ENCODE data around the gene PDE11A. TPM values are rescaled to one million over a fixed set of nuclear protein-coding genes. Genes with fewer than 3 reads are reported as not detected.

The PDE11A gene
- total RNA-seq, 1 experiment from 2014 or later = 0.13 TPM

GRCh38 chr2:177754492-177754873 is 318.1 kb downstream of the PDE11A start:
- DNase-seq = no peak
- Histone ChIP-seq H3K27me3 (no peaks in the 10 kb centered on the region), H3K36me3 (no peaks in the 10 kb centered on the region), H3K4me3 (no peak overlapping the region), H3K9me3 (no peaks in the 10 kb centered on the region)

DNA sequence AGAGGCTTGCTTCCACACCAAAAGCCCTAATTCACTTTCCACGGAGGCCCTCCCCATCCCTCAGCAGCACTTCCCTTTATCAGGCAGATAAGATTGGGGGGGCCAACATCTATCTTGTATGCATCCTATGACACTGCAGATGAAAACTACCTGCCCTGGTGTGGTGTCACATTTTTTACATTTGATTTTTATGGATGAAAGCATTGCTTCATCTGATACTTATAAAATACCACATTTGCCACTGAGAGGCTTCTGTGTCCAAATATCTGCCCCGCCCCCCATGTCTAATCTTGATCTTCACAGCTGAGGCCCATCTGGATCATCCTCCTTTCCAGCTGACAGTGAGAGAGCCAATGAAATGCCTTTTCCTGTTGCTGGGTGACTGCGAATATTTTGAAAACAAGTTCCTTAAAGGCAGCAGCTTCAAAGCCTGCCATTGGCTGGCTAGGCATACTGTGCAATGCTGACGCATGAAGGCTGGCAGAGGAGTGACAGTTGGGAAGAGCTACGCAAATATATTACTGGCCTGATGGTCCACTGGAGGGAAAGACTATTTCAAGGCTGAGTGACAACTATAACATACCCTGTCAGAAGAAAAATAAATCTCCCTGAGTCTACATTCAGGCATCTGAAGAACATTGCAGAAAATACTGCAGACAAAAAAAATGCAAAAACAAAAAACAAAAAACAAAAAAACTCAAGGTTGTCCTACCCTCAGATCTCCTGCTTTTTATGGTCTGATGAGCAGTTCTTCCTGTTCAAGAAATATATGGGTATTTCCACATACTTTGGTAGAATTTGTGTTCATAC is 318.7 kb downstream of the PDE11A start:
- peak; percentile 19 for DNase-seq
- no peaks in the 10 kb centered on the region for H3K27me3 ChIP-seq
- no peaks in the 10 kb centered on the region for H3K36me3 ChIP-seq
- no peak overlapping the region for H3K4me3 ChIP-seq
- H3K9me3 ChIP-seq = no peaks in the 10 kb centered on the region

DNA sequence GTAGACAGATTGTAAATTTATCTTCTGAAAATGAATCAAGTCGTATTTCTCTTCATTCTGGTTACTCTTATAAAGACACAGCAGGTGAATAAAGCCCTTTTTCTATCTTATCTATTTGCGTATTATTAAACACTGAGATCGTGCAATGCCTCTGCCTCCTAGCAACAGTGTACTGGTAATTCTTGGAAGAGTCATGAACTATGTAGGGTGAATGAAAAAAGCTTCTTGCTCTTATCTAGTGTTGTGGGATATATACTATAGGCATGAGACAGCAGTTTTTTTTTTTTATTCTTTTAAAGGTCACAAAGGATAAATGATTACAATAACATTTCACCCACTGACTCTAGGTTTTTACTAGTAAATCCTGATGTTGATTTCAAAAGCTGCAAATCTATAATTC is 324.2 kb downstream of the PDE11A start:
- H3K4me3 ChIP-seq = no peak overlapping the region
- H3K9me3 ChIP-seq = no peaks in the 10 kb centered on the region
- no peaks in the 10 kb centered on the region for H3K36me3 ChIP-seq
- no peaks in the 10 kb centered on the region for H3K27me3 ChIP-seq
- no peak for DNase-seq

DNA sequence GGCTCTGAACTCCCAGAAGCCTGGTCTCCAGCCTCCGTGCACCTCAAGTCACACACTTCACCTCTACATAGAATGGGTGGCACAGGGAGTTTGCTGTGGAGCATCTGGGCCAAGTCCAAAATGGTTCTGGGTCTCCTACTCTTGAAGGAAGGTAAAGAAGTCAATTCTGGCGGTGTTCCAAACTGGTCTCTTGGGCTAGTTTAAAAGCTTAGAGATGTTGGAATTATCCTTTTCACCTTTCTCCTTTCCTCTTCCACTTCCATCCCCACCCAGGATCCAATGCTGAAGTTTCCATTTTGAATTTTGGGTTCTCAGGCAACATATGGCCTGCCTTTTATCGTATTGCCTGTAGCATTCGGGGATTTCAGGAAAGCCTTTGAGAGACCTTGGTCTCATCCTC is 325.2 kb downstream of the PDE11A start:
- no peak overlapping the region for H3K4me3 ChIP-seq
- DNase-seq = no peak
- no peaks in the 10 kb centered on the region for H3K9me3 ChIP-seq
- H3K36me3 ChIP-seq = no peaks in the 10 kb centered on the region
- H3K27me3 ChIP-seq = no peaks in the 10 kb centered on the region

DNA sequence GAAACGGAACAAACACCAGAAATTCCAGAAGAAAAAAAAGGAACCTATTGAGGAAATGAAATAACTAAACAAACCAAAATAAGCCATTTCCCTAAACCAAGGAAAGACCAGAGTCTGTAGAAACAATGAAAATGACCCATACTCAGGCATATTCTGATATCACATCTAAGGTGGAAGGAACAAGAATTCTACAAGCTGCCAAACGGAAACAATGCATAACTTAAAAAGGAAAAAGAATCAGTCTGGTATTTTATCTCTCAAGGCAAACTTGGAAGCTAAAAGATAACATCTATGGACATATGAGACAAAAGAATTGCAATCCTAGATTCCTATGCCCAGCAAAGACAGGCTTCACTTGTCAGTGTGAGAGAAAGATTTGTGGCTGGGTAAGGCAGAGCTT is 326.2 kb downstream of the PDE11A start:
- no peaks in the 10 kb centered on the region for H3K36me3 ChIP-seq
- DNase-seq = no peak
- no peak overlapping the region for H3K4me3 ChIP-seq
- H3K27me3 ChIP-seq = no peaks in the 10 kb centered on the region
- no peaks in the 10 kb centered on the region for H3K9me3 ChIP-seq

DNA sequence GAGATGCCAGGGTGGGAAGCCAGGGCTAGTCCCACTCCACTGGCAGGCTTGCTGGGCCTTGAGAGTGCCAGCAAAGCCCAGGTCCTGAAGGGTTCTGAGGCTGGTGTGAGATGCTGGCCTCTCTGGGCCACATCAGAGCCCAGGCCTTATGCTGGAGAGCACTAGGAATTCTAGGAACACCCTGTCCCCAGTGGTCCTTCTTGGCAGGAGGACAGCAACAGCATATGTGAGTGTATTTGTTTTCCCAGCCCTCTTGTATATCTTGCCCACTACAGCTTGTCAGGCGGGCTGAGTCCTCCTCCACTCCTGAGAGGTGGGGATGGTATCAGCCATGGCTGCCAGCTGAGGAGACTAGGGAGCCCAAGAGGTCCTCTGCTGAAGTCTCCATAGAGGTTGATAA is 327.0 kb downstream of the PDE11A start:
- DNase-seq = no peak
- Histone ChIP-seq H3K36me3 (no peaks in the 10 kb centered on the region), H3K4me3 (no peak overlapping the region), H3K27me3 (no peaks in the 10 kb centered on the region), H3K9me3 (no peaks in the 10 kb centered on the region)

DNA sequence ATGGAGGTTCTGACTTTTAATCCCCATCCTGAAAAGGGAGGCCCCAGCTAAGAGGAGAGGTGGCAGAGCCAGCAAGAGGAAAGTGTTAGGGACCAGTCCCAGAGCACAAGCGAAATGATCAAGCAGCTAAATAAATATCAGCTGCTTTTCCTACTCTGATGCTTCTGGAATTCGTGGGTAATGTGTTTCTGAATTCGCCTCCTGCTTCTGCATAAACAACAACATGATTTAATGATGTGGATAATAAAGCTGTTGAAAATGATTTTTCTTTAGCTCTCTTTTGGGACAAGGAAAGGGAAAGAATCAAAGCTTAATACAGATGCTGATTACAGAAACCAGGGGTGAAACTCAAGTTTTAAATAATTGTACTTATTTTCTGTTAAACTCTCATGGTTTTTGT is 329.7 kb downstream of the PDE11A start:
- Histone ChIP-seq H3K36me3 (no peaks in the 10 kb centered on the region), H3K9me3 (no peaks in the 10 kb centered on the region), H3K4me3 (no peak overlapping the region), H3K27me3 (no peaks in the 10 kb centered on the region)
- no peak for DNase-seq

- no peak for DNase-seq
- no peaks in the 10 kb centered on the region for H3K36me3 ChIP-seq
- no peak overlapping the region for H3K4me3 ChIP-seq
- H3K27me3 ChIP-seq = no peaks in the 10 kb centered on the region
- no peaks in the 10 kb centered on the region for H3K9me3 ChIP-seq
Measured at GRCh38 chr2:177741866-177742265, 330.7 kb downstream of the PDE11A start.

DNA sequence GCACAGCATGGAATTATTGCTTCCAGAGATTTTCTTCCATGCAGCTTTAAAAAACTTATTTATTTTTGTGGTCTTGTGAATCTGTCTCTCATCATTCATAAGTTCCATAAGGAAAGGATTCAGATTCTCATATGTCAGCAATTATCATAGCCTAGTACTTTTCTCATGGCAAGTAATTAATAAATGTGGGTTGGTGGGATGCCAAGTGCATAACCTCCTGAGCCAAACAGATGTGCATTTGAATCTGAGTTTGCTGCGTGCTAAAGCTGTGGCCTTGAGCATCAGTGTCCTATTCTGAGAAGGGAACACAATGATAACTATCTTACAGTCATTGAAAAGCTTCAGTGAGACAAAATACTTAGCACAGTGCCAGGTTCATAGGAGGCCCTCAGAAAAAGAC is 331.9 kb downstream of the PDE11A start:
- Histone ChIP-seq H3K27me3 (no peaks in the 10 kb centered on the region), H3K9me3 (no peaks in the 10 kb centered on the region), H3K36me3 (no peaks in the 10 kb centered on the region), H3K4me3 (no peak overlapping the region)
- no peak for DNase-seq

DNA sequence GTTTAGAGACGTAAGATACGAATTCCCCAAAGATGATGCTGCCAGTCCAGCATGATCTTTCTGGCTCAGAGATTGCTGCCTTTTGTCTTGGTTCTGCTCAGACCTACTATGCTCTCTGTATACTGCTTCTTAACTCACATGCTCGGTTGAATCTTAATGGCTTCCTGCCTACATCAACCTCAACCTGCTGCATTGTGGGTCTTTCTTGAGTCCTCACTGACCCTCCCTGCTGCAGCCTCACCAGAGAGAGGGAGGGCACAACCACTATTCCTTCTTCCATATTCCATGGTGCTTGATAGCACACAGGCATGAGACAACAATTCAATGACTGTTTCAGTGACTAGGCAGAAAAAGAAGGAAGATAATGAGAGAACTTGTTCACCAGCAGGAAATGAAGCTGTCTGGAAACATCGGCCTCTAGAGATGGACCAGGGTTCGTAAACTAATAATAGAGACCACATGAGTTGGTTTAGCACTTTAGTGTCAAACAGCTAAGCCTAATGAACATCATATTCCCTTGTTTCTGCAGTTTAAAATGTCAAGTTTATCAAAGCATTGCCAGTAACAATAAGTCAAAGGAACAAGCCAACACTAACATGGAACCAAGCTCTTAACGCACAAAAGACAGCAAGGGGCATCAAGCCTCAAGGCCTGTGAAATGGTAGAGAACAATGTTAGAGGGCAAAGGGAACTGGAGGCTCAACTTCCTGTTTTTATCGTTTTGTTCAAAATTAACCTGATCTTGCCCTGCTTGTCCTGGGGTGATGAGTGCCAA is 333.9 kb downstream of the PDE11A start:
- no peak for DNase-seq
- no peak overlapping the region for H3K4me3 ChIP-seq
- no peaks in the 10 kb centered on the region for H3K9me3 ChIP-seq
- H3K27me3 ChIP-seq = no peaks in the 10 kb centered on the region
- H3K36me3 ChIP-seq = no peaks in the 10 kb centered on the region

DNA sequence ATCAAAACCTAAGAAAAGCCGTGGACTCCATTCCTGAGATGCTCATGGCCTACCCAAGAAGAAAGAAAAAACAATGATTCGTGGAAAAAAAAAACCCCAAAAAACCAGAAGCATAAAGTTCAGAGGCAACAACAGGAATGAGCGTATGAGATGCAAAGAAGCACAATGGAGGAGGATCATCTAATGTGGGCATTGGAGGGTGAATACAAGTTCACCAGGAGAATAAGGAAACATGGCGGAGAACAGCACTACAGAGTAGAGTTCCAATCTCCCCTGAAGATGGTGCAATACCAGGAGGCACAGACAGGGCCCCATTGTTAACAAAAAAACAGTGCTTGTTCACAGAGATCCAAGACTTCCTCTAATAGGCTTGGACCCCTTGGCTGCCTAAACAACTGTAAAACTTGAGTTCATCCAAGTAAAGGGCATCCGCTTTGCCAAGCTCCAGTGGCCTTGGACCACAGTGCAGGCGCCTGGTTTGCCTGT is 337.2 kb downstream of the PDE11A start:
- Histone ChIP-seq H3K27me3 (no peaks in the 10 kb centered on the region), H3K4me3 (no peak overlapping the region), H3K9me3 (no peaks in the 10 kb centered on the region), H3K36me3 (no peaks in the 10 kb centered on the region)
- no peak for DNase-seq

GRCh38 chr2:177733322-177733855 is 339.2 kb downstream of the PDE11A start:
- no peaks in the 10 kb centered on the region for H3K9me3 ChIP-seq
- H3K36me3 ChIP-seq = no peaks in the 10 kb centered on the region
- no peak for DNase-seq
- H3K27me3 ChIP-seq = peaks cover 5% of the 10 kb centered on the region; the same call in 1 of the 2 replicates
- H3K4me3 ChIP-seq = no peak overlapping the region

DNA sequence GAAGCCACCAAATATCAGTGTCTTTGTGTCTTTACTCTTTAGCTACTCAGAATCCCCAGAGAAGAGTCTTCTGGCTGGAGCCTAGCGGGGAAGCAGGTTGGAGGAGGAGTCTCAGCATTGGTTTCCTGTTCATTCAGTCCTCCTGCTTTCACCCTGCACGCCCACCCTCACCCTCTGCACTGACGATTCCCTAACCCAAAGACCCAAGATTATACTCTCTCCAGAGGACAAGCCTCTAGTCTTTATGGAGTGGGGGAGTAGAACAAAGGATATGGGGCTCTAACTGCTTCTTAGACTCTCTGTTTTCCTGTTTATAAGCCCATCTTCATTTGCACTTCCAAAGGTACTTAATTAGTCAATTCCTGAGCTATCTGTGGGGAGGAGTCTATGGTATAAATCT is 341.2 kb downstream of the PDE11A start:
- Histone ChIP-seq H3K36me3 (no peaks in the 10 kb centered on the region), H3K9me3 (no peaks in the 10 kb centered on the region), H3K27me3 (peaks cover 5% of the 10 kb centered on the region; the same call in 1 of the 2 replicates), H3K4me3 (no peak overlapping the region)
- no peak for DNase-seq

GRCh38 chr2:177730792-177731191 is 341.8 kb downstream of the PDE11A start:
- no peak for DNase-seq

DNA sequence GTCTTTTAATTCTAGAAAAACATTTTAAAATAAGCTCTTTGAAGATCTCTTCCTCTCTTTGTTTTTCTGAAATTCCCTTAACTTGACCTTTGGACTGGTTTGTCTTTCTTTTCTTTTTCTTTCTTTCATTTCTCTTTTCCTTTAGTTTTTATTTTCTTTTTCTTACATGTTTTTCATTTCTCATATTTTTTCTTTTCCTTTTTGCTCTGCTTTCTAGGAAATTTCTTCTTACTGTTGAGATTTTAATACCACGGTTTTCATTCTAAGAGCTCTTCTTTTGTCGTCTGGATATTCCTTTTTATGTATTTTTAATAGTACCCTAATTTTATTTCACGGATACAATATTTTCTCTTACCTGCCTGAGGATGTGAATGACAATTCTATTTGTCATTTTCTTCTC is 342.2 kb downstream of the PDE11A start:
- DNase-seq = no peak
- Histone ChIP-seq H3K36me3 (no peaks in the 10 kb centered on the region), H3K27me3 (peaks cover 5% of the 10 kb centered on the region; the same call in 1 of the 2 replicates), H3K9me3 (no peaks in the 10 kb centered on the region), H3K4me3 (no peak overlapping the region)

More at GRCh38 chr2:177730792-177731191, 341.8 kb downstream of the PDE11A start:
- Histone ChIP-seq H3K9me3 (no peaks in the 10 kb centered on the region), H3K4me3 (no peak overlapping the region), H3K27me3 (peaks cover 5% of the 10 kb centered on the region; the same call in 1 of the 2 replicates), H3K36me3 (no peaks in the 10 kb centered on the region)

- no peak for DNase-seq
- Histone ChIP-seq H3K36me3 (no peaks in the 10 kb centered on the region), H3K9me3 (no peaks in the 10 kb centered on the region), H3K27me3 (peaks cover 5% of the 10 kb centered on the region; the same call in 1 of the 2 replicates), H3K4me3 (no peak overlapping the region)
Measured at GRCh38 chr2:177728920-177729319, 343.7 kb downstream of the PDE11A start.

DNA sequence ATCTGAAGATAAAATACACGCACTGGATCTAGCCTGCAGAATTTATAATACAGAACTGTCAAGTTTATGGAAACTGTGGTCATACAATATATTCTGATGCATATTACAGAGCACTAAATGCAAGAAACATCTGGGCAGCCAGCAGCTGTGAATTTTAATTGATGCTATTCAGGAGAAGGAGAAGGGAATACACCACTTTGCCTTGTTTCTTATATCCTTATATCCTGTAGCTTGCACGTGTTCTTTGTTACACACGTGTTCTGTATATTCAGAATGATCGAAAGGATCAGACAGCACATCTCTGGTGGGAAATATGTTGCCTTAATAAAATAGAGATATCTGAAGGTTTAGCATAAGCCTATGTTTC is 344.2 kb downstream of the PDE11A start:
- Histone ChIP-seq H3K9me3 (no peaks in the 10 kb centered on the region), H3K36me3 (no peaks in the 10 kb centered on the region), H3K27me3 (peaks cover 5% of the 10 kb centered on the region; the same call in 1 of the 2 replicates), H3K4me3 (no peak overlapping the region)
- DNase-seq = no peak
